OCI-LY3 (cell line): Measurements from ENCODE around the gene PLAC8L1.

ENCODE experiments used
- H2AFZ ChIP-seq: fragments of 200-600, 300-600 bp; shearing (Covaris generic); 2 replicates; pipeline ENCODE4 v1.6.0; 2014; ENCODE audit warnings: antibody characterized with exemption, low read depth, low read length
- H3K27ac ChIP-seq: fragments of 200-600, 300-600 bp; sonication (generic); 2 replicates; pipeline ENCODE4 v1.5.1; 2014; ENCODE audit warnings: mild to moderate bottlenecking, low read length, moderate library complexity, mixed read lengths
- H3K27me3 ChIP-seq: fragments of 200-600, 300-600 bp; sonication (generic); 2 replicates; pipeline ENCODE4 v1.6.1; 2014; ENCODE audit warnings: low read depth, low read length, mixed read lengths
- H3K36me3 ChIP-seq: fragments of 200-600, 300-600 bp; sonication (generic); replicated peaks from 2 replicates; pipeline ENCODE3; 2014; ENCODE audit warnings: low read depth, low read length, mixed read lengths
- H3K4me1 ChIP-seq: fragments of 300-600, 200-600 bp; sonication (generic); 2 replicates; pipeline ENCODE4 v1.6.1; 2014; ENCODE audit warnings: low read length, mixed read lengths
- H3K4me2 ChIP-seq: fragments of 200-600, 300-600 bp; sonication (generic); 2 replicates; pipeline ENCODE4 v1.6.1; 2014; ENCODE audit warnings: low read length, mixed read lengths
- H3K4me3 ChIP-seq: fragments of 300-600, 200-600 bp; sonication (generic); 2 replicates; pipeline ENCODE4 v1.5.1; 2014; ENCODE audit warnings: antibody characterized with exemption, mild to moderate bottlenecking, low read length, moderate library complexity
- H3K79me2 ChIP-seq: fragments of 300-600, 200-600 bp; shearing (Covaris generic); 2 replicates; pipeline ENCODE4 v1.6.1; 2014; ENCODE audit warnings: mild to moderate bottlenecking, low read length, mixed read lengths
- H3K9ac ChIP-seq: fragments of 300-600, 200-600 bp; shearing (Covaris generic); 2 replicates; pipeline ENCODE4 v1.6.0; 2014; ENCODE audit warnings: mild to moderate bottlenecking, low read length, moderate library complexity
- H3K9me3 ChIP-seq: fragments of 200-600, 300-600 bp; shearing (Covaris generic); 2 replicates; pipeline ENCODE4 v1.6.1; 2014; ENCODE audit warnings: low read length, mixed read lengths; ENCODE audit not compliant: insufficient read depth
- H4K20me1 ChIP-seq: fragments of 200-600, 300-600 bp; sonication (generic); 2 replicates; pipeline ENCODE4 v1.6.1; 2016; ENCODE audit warnings: low read length, mixed read lengths; ENCODE audit not compliant: insufficient read depth
- EZH2phosphoT487 ChIP-seq: fragments of 200-600 bp; shearing (Covaris generic); IDR thresholded peaks from 2 replicates; pipeline ENCODE4 v1.6.1; 2018; ENCODE audit warnings: antibody characterized with exemption, mixed run types, low read depth
- TF ChIP-seq, protein P1 (sequence below): fragments of 200-600, 300-600 bp; sonication (generic); IDR thresholded peaks from 2 replicates; pipeline ENCODE4 v1.5.1; 2014; ENCODE audit warnings: antibody characterized with exemption, low read length, low read depth

The PLAC8L1 gene

DNA sequence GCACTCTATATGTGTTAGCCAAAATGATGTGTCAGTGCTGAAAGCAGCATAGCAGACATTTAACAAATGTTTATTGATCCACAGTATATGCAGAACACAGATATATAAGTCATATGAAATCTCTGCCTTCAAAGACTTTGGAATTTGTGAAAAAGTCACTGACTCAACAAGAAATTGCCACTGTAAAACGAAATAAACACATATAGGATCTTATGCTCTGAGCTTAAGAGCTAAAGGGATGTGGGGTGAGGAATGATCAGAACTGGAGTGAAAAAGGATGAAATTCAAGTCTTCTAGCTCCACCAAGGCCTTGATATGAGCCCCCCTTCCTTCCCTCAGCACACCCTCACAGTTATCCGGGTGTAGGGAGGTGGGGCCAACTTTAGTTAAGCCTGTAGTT, 49.9 kb downstream of the PLAC8L1 start:
- no peak overlapping the region for H2AFZ ChIP-seq
- TF ChIP-seq EZH2phosphoT487, result no peak
- TF ChIP-seq, protein P1, sequence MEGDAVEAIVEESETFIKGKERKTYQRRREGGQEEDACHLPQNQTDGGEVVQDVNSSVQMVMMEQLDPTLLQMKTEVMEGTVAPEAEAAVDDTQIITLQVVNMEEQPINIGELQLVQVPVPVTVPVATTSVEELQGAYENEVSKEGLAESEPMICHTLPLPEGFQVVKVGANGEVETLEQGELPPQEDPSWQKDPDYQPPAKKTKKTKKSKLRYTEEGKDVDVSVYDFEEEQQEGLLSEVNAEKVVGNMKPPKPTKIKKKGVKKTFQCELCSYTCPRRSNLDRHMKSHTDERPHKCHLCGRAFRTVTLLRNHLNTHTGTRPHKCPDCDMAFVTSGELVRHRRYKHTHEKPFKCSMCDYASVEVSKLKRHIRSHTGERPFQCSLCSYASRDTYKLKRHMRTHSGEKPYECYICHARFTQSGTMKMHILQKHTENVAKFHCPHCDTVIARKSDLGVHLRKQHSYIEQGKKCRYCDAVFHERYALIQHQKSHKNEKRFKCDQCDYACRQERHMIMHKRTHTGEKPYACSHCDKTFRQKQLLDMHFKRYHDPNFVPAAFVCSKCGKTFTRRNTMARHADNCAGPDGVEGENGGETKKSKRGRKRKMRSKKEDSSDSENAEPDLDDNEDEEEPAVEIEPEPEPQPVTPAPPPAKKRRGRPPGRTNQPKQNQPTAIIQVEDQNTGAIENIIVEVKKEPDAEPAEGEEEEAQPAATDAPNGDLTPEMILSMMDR, result no peak
- H4K20me1 ChIP-seq, result no peaks in the 10 kb centered on the region
- H3K27me3 ChIP-seq, result peaks cover 9% of the 10 kb centered on the region
- no peak overlapping the region for H3K4me3 ChIP-seq
- H3K9ac ChIP-seq, result no peak overlapping the region
- no peak overlapping the region for H3K27ac ChIP-seq
- H3K79me2 ChIP-seq, result no peaks in the 10 kb centered on the region
- H3K9me3 ChIP-seq, result no peaks in the 10 kb centered on the region
- H3K4me1 ChIP-seq, result no peaks in the 10 kb centered on the region
- H3K4me2 ChIP-seq, result no peak overlapping the region
- H3K36me3 ChIP-seq, result no peaks in the 10 kb centered on the region

DNA sequence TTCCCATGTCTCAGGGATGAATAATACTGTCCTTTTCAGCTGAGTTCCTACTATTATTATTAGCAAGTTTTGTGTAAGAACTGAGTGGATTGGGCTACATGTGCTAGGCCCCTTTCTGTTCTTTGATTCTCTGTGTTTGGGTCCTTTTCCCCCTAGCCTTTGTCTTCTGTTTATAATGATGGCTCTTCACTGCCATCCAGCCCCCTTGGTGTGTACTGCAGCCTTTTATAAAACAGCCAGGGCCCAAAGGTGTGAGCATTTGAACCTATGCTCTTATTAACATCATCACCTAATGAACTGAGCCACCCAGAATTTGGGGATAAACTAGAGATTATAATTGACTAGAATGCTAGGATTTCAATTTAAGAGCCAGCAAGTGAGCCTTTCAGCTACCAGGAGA, 52.6 kb downstream of the PLAC8L1 start:
- Histone ChIP-seq H2AFZ (no peak overlapping the region), H3K79me2 (no peaks in the 10 kb centered on the region), H3K9ac (no peak overlapping the region), H3K27ac (no peak overlapping the region), H3K4me1 (no peaks in the 10 kb centered on the region), H3K9me3 (no peaks in the 10 kb centered on the region), H3K4me2 (no peak overlapping the region), H3K27me3 (peaks cover 12% of the 10 kb centered on the region), H3K4me3 (no peak overlapping the region), H4K20me1 (no peaks in the 10 kb centered on the region), H3K36me3 (no peaks in the 10 kb centered on the region)
- TF ChIP-seq, protein P1, result peak; percentile 41
- no peak for TF ChIP-seq EZH2phosphoT487

DNA sequence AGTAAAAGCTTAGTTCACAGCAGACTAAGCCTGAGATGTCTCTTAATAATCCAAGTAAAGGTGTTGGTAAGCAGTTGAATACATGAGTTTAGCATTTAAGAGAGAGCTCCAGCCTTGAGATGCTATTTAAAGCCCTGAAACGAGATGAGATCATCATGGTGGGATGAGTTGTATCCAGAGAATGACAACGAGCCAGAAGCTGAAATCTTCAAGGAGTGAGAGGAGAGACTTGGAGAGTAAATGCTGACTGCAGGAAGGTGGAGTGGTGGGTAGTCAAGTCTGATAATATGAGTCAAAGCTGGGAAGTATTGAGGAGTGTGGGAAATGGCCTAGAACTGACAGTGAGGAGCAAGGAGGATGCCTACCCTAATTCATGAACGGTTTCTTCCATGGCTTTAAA, 53.7 kb downstream of the PLAC8L1 start:
- H3K27ac ChIP-seq, result no peak overlapping the region
- no peak overlapping the region for H2AFZ ChIP-seq
- no peak overlapping the region for H3K4me2 ChIP-seq
- H3K9me3 ChIP-seq, result no peaks in the 10 kb centered on the region
- H3K79me2 ChIP-seq, result no peaks in the 10 kb centered on the region
- no peak overlapping the region for H3K9ac ChIP-seq
- no peak for TF ChIP-seq EZH2phosphoT487
- no peaks in the 10 kb centered on the region for H4K20me1 ChIP-seq
- H3K36me3 ChIP-seq, result no peaks in the 10 kb centered on the region
- H3K4me3 ChIP-seq, result no peak overlapping the region
- peaks cover 9% of the 10 kb centered on the region for H3K27me3 ChIP-seq
- no peaks in the 10 kb centered on the region for H3K4me1 ChIP-seq

DNA sequence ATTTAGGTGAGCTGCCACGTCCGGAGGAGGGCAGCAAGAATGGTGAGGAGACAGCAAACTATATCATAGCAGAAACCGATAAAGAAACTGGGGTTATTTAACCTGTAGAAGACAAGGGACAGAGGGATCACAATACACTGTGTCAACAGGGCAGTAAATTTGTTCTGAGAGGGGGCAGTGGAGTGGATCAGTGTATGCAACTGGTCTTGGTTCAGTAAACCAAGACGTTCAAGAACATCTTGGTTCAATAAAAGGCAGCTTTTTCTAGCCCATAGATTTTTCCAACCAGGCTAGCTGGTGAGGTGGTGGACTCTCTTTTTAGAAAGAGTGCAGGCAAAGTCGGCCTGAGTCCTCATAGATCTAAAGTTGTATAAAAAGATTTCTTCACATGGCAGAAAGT, 55.3 kb downstream of the PLAC8L1 start:
- no peak for TF ChIP-seq EZH2phosphoT487
- TF ChIP-seq, protein P1, result no peak
- Histone ChIP-seq H4K20me1 (no peaks in the 10 kb centered on the region), H3K9me3 (no peaks in the 10 kb centered on the region), H3K27ac (no peak overlapping the region), H3K79me2 (no peaks in the 10 kb centered on the region), H3K4me2 (no peak overlapping the region), H2AFZ (peak overlapping the region; percentile 39; the same call in 1 of the 2 replicates), H3K27me3 (peaks cover 4% of the 10 kb centered on the region; the same call in 1 of the 2 replicates), H3K36me3 (no peaks in the 10 kb centered on the region), H3K4me1 (no peaks in the 10 kb centered on the region), H3K9ac (no peak overlapping the region), H3K4me3 (no peak overlapping the region)

DNA sequence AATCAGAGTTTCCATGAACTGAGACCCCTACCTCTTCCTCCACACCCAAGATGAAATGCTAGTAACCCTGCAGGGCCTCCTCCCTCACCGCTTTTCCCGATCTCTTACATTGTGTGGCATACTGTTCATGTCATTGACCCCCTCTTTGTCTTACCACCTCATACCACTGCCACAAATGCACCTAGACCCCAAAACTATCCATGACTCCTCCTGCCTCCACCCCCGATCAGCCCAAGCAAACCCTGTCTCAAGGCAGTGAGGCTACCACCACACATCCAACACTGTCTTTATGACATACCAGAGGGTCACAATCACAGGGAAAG, 55.7 kb downstream of the PLAC8L1 start:
- H2AFZ ChIP-seq, result peak overlapping the region; percentile 39; the same call in 1 of the 2 replicates
- H3K4me2 ChIP-seq, result 0 out of 2 replicates have a peak overlapping the region, but pooled peaks have one; percentile 14
- no peaks in the 10 kb centered on the region for H4K20me1 ChIP-seq
- H3K4me1 ChIP-seq, result no peaks in the 10 kb centered on the region
- no peak overlapping the region for H3K4me3 ChIP-seq
- H3K9ac ChIP-seq, result no peak overlapping the region
- H3K27ac ChIP-seq, result no peak overlapping the region
- H3K27me3 ChIP-seq, result peaks cover 4% of the 10 kb centered on the region; the same call in 1 of the 2 replicates
- no peaks in the 10 kb centered on the region for H3K79me2 ChIP-seq
- no peaks in the 10 kb centered on the region for H3K36me3 ChIP-seq
- TF ChIP-seq, protein P1, result no peak
- TF ChIP-seq EZH2phosphoT487, result no peak
- H3K9me3 ChIP-seq, result no peaks in the 10 kb centered on the region
